ENCODE measurements around the gene NFAT5.

GRCh38 chr16:69644790-69645189 is 79.0 kb downstream of the NFAT5 start:
- TF ChIP-seq POLR2A (IDR thresholded peaks at IDR 0.05) (no peak), CTCF (IDR thresholded peaks at IDR 0.05) (no peak)
